H1 (cell line): ENCODE measurements around the gene HMSD. TPM values are rescaled to one million over a fixed set of nuclear protein-coding genes. Genes with fewer than 3 reads are reported as not detected.

Experiments
- CTCF ChIA-PET: fragments of 300-600 bp; sonication (Branson Sonifier 250); formaldehyde crosslinking; loops from one replicate; lab custom pipeline; 2021; ENCODE audit not compliant: partially characterized antibody; lab: Charles Lee
- POLR2A ChIA-PET: fragments of 300-600 bp; sonication (Branson Sonifier 250); formaldehyde crosslinking; loops from one replicate; lab custom pipeline; 2021; ENCODE audit warnings: inconsistent platforms; ENCODE audit not compliant: partially characterized antibody; lab: Charles Lee
- DNase-seq, 2 experiments: peaks; one replicate each; pipeline versions ENCODE4 v3.0.0 to v3.0.0-alpha.2; 2010 to 2022; ENCODE audit warnings: low spot score in 2 of 2, low read depth in 1 of 2, mixed read lengths in 1 of 2
- FAIRE-seq: peaks from 2 replicates; lab custom pipeline; 2011; peaks lifted over from hg19 to GRCh38; lab: Jason Lieb, UNC
- H2AFZ ChIP-seq: 2 replicates; pipeline ENCODE4 v1.8.1; 2012; ENCODE audit warnings: low read length, inconsistent platforms
- H2AK5ac ChIP-seq: 2 replicates; pipeline ENCODE4 v1.6.1; 2013; ENCODE audit warnings: low read depth, low read length
- H2BK120ac ChIP-seq: replicated peaks from 2 replicates; pipeline ENCODE3; 2013; ENCODE audit warnings: low read depth, low read length, inconsistent platforms
- H2BK12ac ChIP-seq: 2 replicates; pipeline ENCODE4 v1.6.1; 2013; ENCODE audit warnings: low read depth, low read length
- H2BK15ac ChIP-seq: 2 replicates; pipeline ENCODE4 v1.6.1; 2013; ENCODE audit warnings: low read length
- H2BK20ac ChIP-seq: 2 replicates; pipeline ENCODE4 v1.6.1; 2013; ENCODE audit warnings: low read length
- H2BK5ac ChIP-seq: 2 replicates; pipeline ENCODE4 v1.6.1; 2013; ENCODE audit warnings: low read depth, low read length
- H3K14ac ChIP-seq: 2 replicates; pipeline ENCODE4 v1.6.1; 2013; ENCODE audit warnings: inconsistent platforms; ENCODE audit not compliant: insufficient read length
- H3K18ac ChIP-seq: 2 replicates; pipeline ENCODE4 v1.6.1; 2013; ENCODE audit warnings: low read length; ENCODE audit errors: extremely low read depth
- H3K23ac ChIP-seq: 2 replicates; pipeline ENCODE4 v1.6.1; 2013; ENCODE audit warnings: inconsistent platforms; ENCODE audit not compliant: insufficient read length
- H3K23me2 ChIP-seq: 2 replicates; pipeline ENCODE4 v1.6.1; 2013; ENCODE audit warnings: low read depth, low read length
- H3K27ac ChIP-seq: 2 replicates; pipeline ENCODE4 v1.6.1; 2011; ENCODE audit warnings: low read depth, low read length, inconsistent platforms
- H3K27me3 ChIP-seq, 4 experiments: replicated peaks in 1 of 4; 1 replicate in 1 of 4; 2 replicates in 3 of 4; pipeline versions ENCODE4 v1.6.1 to v1.8.1; 2011 to 2013; ENCODE audit warnings: low read length in 3 of 4, mild to moderate bottlenecking in 3 of 4, inconsistent platforms in 2 of 4, mixed read lengths in 2 of 4, moderate library complexity in 1 of 4; ENCODE audit not compliant: control insufficient read depth in 3 of 4, insufficient read depth in 3 of 4; ENCODE audit errors: extremely low read depth in 1 of 4
- H3K36me3 ChIP-seq, 4 experiments: 2 replicates each; pipeline versions ENCODE4 v1.6.1 to v1.8.1; 2011 to 2013; ENCODE audit warnings: mild to moderate bottlenecking in 4 of 4, low read length in 3 of 4, moderate library complexity in 2 of 4, control low read depth in 1 of 4, inconsistent platforms in 1 of 4; ENCODE audit not compliant: insufficient read depth in 4 of 4, control insufficient read depth in 2 of 4
- H3K4ac ChIP-seq: replicated peaks from 2 replicates; pipeline ENCODE3; 2013; ENCODE audit warnings: low read length, low read depth, mixed read lengths, inconsistent platforms; ENCODE audit not compliant: insufficient read length
- H3K4me1 ChIP-seq, 4 experiments: replicated peaks in 1 of 4; 1 replicate in 1 of 4; 2 replicates in 3 of 4; pipeline versions ENCODE4 v1.6.1 to v1.8.1; 2011 to 2013; ENCODE audit warnings: low read length in 3 of 4, inconsistent platforms in 2 of 4, mixed read lengths in 1 of 4; ENCODE audit not compliant: insufficient read depth in 4 of 4, control insufficient read depth in 3 of 4
- H3K4me2 ChIP-seq, 2 experiments: 2 replicates each; pipeline versions ENCODE4 v1.6.1 to v1.8.1; 2011 to 2013; ENCODE audit warnings: low read depth in 2 of 2, low read length in 2 of 2, control low read depth in 1 of 2, inconsistent platforms in 1 of 2, mild to moderate bottlenecking in 1 of 2; ENCODE audit not compliant: insufficient read depth in 1 of 2
- H3K4me3 ChIP-seq, 4 experiments: fragments of 200-600, 300-600 bp in 1 of 4; sonication (generic), shearing (Covaris generic), sonication (Bioruptor Twin) in 1 of 4; 2 replicates each; pipeline versions ENCODE4 v1.5.1 to v1.8.1; 2011 to 2016; ENCODE audit warnings: low read length in 4 of 4, low read depth in 3 of 4, control low read depth in 2 of 4, inconsistent platforms in 2 of 4, mild to moderate bottlenecking in 2 of 4, mixed read lengths in 1 of 4, moderate library complexity in 1 of 4; ENCODE audit not compliant: insufficient read depth in 2 of 4; ENCODE audit errors: extremely low read depth in 1 of 4
- H3K56ac ChIP-seq: replicated peaks from 2 replicates; pipeline ENCODE3; 2013; ENCODE audit warnings: low read depth, mild to moderate bottlenecking, mixed read lengths, low read length, inconsistent platforms; ENCODE audit not compliant: insufficient read length
- H3K79me1 ChIP-seq: 2 replicates; pipeline ENCODE4 v1.6.1; 2013; ENCODE audit warnings: low read depth, low read length, control low read depth
- H3K79me2 ChIP-seq, 2 experiments: 2 replicates each; pipeline versions ENCODE4 v1.6.1 to v1.8.1; 2012 to 2013; ENCODE audit warnings: low read length in 2 of 2, mild to moderate bottlenecking in 2 of 2, inconsistent platforms in 1 of 2; ENCODE audit not compliant: insufficient read depth in 2 of 2, control insufficient read depth in 1 of 2
- H3K9ac ChIP-seq, 4 experiments: replicated peaks in 1 of 4; 1 replicate in 1 of 4; 2 replicates in 3 of 4; pipeline versions ENCODE4 v1.6.1 to v1.8.1; 2011 to 2013; ENCODE audit warnings: low read depth in 3 of 4, low read length in 3 of 4, control low read depth in 2 of 4, mild to moderate bottlenecking in 2 of 4, moderate library complexity in 2 of 4, inconsistent platforms in 1 of 4; ENCODE audit errors: extremely low read depth in 1 of 4
- H3K9me3 ChIP-seq, 2 experiments: 2 replicates each; pipeline versions ENCODE4 v1.6.1 to v1.8.1; 2012 to 2013; ENCODE audit warnings: mild to moderate bottlenecking in 2 of 2, moderate library complexity in 2 of 2, control low read depth in 1 of 2, inconsistent platforms in 1 of 2, low read depth in 1 of 2, low read length in 1 of 2, mixed read lengths in 1 of 2; ENCODE audit not compliant: insufficient read depth in 2 of 2
- H4K20me1 ChIP-seq, 2 experiments: replicated peaks in 1 of 2; 2 replicates each; pipeline versions ENCODE3 to v1.8.1; 2011 to 2013; ENCODE audit warnings: inconsistent platforms in 2 of 2, low read length in 2 of 2, mild to moderate bottlenecking in 1 of 2; ENCODE audit not compliant: insufficient read depth in 2 of 2, control insufficient read depth in 1 of 2
- H4K5ac ChIP-seq: 2 replicates; pipeline ENCODE4 v1.6.1; 2013; ENCODE audit warnings: low read length, low read depth, mixed read lengths, inconsistent platforms; ENCODE audit not compliant: insufficient read length
- H4K8ac ChIP-seq: 2 replicates; pipeline ENCODE4 v1.8.0; 2013; ENCODE audit warnings: mild to moderate bottlenecking, moderate library complexity, low read length, inconsistent platforms; ENCODE audit not compliant: insufficient read depth; ENCODE audit errors: extremely low read depth
- H4K91ac ChIP-seq: replicated peaks from 2 replicates; pipeline ENCODE3; 2013; ENCODE audit warnings: low read length, mixed read lengths, inconsistent platforms; ENCODE audit not compliant: insufficient read length
- CBX8 ChIP-seq: fragments of 300-800, 300-1000 bp; sonication (generic); IDR thresholded peaks from 2 replicates; pipeline ENCODE4 v1.7.1; 2016; ENCODE audit warnings: low read depth, low read length, borderline replicate concordance
- CEBPB ChIP-seq: IDR thresholded peaks from 2 replicates; pipeline ENCODE4 v1.6.1; 2012; ENCODE audit warnings: low read depth, low read length
- CHD1 ChIP-seq: IDR thresholded peaks from 2 replicates; pipeline ENCODE4 v1.6.1; 2012; ENCODE audit warnings: low read depth, low read length, improper control_type of control experiment
- CHD2 ChIP-seq: IDR thresholded peaks from 2 replicates; pipeline ENCODE4 v1.6.1; 2012; ENCODE audit warnings: low read length, improper control_type of control experiment
- FOSL1 ChIP-seq: IDR thresholded peaks from 2 replicates; pipeline ENCODE4 v1.6.1; 2011; ENCODE audit warnings: mild to moderate bottlenecking, low read depth, low read length, moderate library complexity; ENCODE audit not compliant: insufficient read depth
- HDAC2 ChIP-seq, 2 experiments: fragments of 300-600 bp in 1 of 2; sonication (generic) in 1 of 2; IDR thresholded peaks; 2 replicates each; pipeline ENCODE4 v1.6.1; 2011 to 2012; ENCODE audit warnings: low read depth in 2 of 2, low read length in 2 of 2, mild to moderate bottlenecking in 2 of 2, moderate library complexity in 2 of 2, borderline replicate concordance in 1 of 2, inconsistent platforms in 1 of 2
- JUN ChIP-seq: IDR thresholded peaks from 2 replicates; pipeline ENCODE4 v1.6.1; 2011; ENCODE audit warnings: low read depth, mild to moderate bottlenecking, improper control_type of control experiment, low read length
- MAX ChIP-seq: IDR thresholded peaks from 2 replicates; pipeline ENCODE4 v1.6.1; 2012; ENCODE audit warnings: inconsistent platforms
- NANOG ChIP-seq: IDR thresholded peaks from 2 replicates; pipeline ENCODE4 v1.6.1; 2011; ENCODE audit warnings: low read length, low read depth, mild to moderate bottlenecking, inconsistent platforms; ENCODE audit not compliant: insufficient read depth, poor library complexity, severe bottlenecking
- POLR2A ChIP-seq, 2 experiments: IDR thresholded peaks; 1 replicate in 1 of 2; 2 replicates in 1 of 2; pipeline ENCODE4 v1.6.1; 2011; ENCODE audit warnings: low read depth in 2 of 2, low read length in 2 of 2, mild to moderate bottlenecking in 2 of 2; ENCODE audit errors: control extremely low read depth in 1 of 2
- SIN3A ChIP-seq, 2 experiments: IDR thresholded peaks in 1 of 2; conservative IDR thresholded peaks in 1 of 2; 2 replicates each; pipeline ENCODE4 v1.6.1; 2011 to 2012; ENCODE audit warnings: low read length in 2 of 2, improper control_type of control experiment in 1 of 2, low read depth in 1 of 2, mild to moderate bottlenecking in 1 of 2
- SRF ChIP-seq: IDR thresholded peaks from 2 replicates; pipeline ENCODE4 v1.6.1; 2011; ENCODE audit warnings: mild to moderate bottlenecking, low read depth, low read length, moderate library complexity
- TAF7 ChIP-seq: optimal IDR thresholded peaks from 2 replicates; pipeline ENCODE3; 2011; ENCODE audit warnings: low read depth, mild to moderate bottlenecking, inconsistent platforms, low read length, moderate library complexity, borderline replicate concordance
- ZNF274 ChIP-seq: IDR thresholded peaks from 2 replicates; pipeline ENCODE4 v1.7.0; 2012; ENCODE audit warnings: low read length, borderline replicate concordance; ENCODE audit errors: extremely low read depth
- WGBS, 2 experiments: shearing (Covaris generic) in 1 of 2; methylation state at CpG; one replicate each; pipeline versions ENCODE4 v1.1.6 to v1.1.7; 2013 to 2015; ENCODE audit warnings: low lambda C conversion rate in 2 of 2, mixed read lengths in 2 of 2, inconsistent platforms in 1 of 2, low coverage in 1 of 2, missing lambda C conversion rate in 1 of 2; ENCODE audit not compliant: insufficient replicate concordance in 2 of 2, insufficient coverage in 1 of 2, insufficient read length in 1 of 2; ENCODE audit errors: extremely low coverage in 1 of 2, missing lambda C conversion rate in 1 of 2; 5-methylcytosine and 5-hydroxymethylcytosine counted together
- polyA plus RNA-seq, 7 experiments: library from polyadenylated mRNA; depleted of rRNA in 3 of 7; stranded (reverse) in 5 of 7; unstranded in 2 of 7; fragments of >200 nt in 5 of 7; fragments of 200-250 nt in 2 of 7; gene quantifications; 1 replicate in 5 of 7; 2 replicates in 1 of 7; 4 replicates in 1 of 7; pipeline versions ENCODE4 v1.2.1 to v1.2.3, GENCODE V29; 2011 to 2013; ENCODE audit warnings: missing spikeins in 2 of 7, mixed read lengths in 2 of 7
- total RNA-seq: library from RNA; stranded (reverse); fragmentation: NEBNext Ultra II Directional; extraction: Animal tissue kit (Norgen Biotek cat#: 25700); gene quantifications from 2 replicates; pipeline ENCODE4 v1.2.1, GENCODE V29; 2021

Gene HMSD
- total and polyA plus RNA-seq, 2 of the 8 experiments (the other 6 are each of a cell fraction or from before 2014, with no cell fraction given) = 1.3 to 3.0 TPM

- Histone ChIP-seq H2BK12ac (no peak overlapping the region), H3K4ac (no peak overlapping the region), H3K9ac (no peak overlapping the region), H3K23me2 (no peaks in the 10 kb centered on the region), H3K4me2 (no peak overlapping the region), H3K18ac (no peak overlapping the region), H2AK5ac (no peak overlapping the region), H3K79me1 (no peaks in the 10 kb centered on the region), H3K79me2 (no peaks in the 10 kb centered on the region), H3K14ac (no peak overlapping the region), H4K91ac (no peak overlapping the region), H3K27me3 (no peaks in the 10 kb centered on the region), H3K9me3 (no peaks in the 10 kb centered on the region), H2BK120ac (no peak overlapping the region), H3K23ac (no peak overlapping the region), H4K20me1 (no peaks in the 10 kb centered on the region), H4K8ac (no peak overlapping the region), H3K4me3 (no peak overlapping the region), H4K5ac (no peak overlapping the region), H2BK5ac (no peak overlapping the region), H3K4me1 (no peaks in the 10 kb centered on the region), H3K56ac (no peak overlapping the region), H2BK15ac (no peak overlapping the region), H3K27ac (no peak overlapping the region), H2AFZ (no peak overlapping the region), H2BK20ac (no peak overlapping the region), H3K36me3 (no peaks in the 10 kb centered on the region)
- CTCF ChIA-PET = interaction anchor here (5.5 to 6.3 kb wide), 2 partner anchors 8 to 25 kb away, joined by 34 to 36 read pairs; no protein-coding TSS in a partner anchor
- DNase-seq (no peak), FAIRE-seq (no peak)
- WGBS, 2 experiments = 65% methylated on average over 2 of the region's 2 CpGs; no CpG with 5 or more reads in 1 of the 2 experiments
- POLR2A ChIA-PET = no interaction called here
- no peak for TF ChIP-seq CEBPB
- TF ChIP-seq CBX8 = no peak
- no peak for TF ChIP-seq ZNF274
- no peak for TF ChIP-seq HDAC2 (IDR thresholded peaks at IDR 0.05; ENCODE audit: borderline replicate concordance in 1 of 2, low read depth in 2 of 2, low read length in 2 of 2)
- no peak for TF ChIP-seq NANOG
- TF ChIP-seq JUN = no peak
- TF ChIP-seq POLR2A (IDR thresholded peaks at IDR 0.05; ENCODE audit: control extremely low read depth in 1 of 2, low read depth in 2 of 2, low read length in 2 of 2) = no peak
- no peak for TF ChIP-seq TAF7
- TF ChIP-seq MAX = no peak
- TF ChIP-seq CHD1 = no peak
- no peak for TF ChIP-seq FOSL1
- no peak for TF ChIP-seq SRF
- TF ChIP-seq CHD2 = no peak
- no peak for TF ChIP-seq SIN3A (conservative IDR thresholded peaks at IDR 0.05 in 1 of 2, IDR thresholded peaks at IDR 0.05 in 1 of 2; ENCODE audit: low read depth in 1 of 2, low read length in 2 of 2)
- TF ChIP-seq, all 59 proteins: peak for 0
Measured at GRCh38 chr18:63987743-63988142, 38.6 kb downstream of the HMSD start.
